ENCODE measurements around the gene KLHL29. TPM values are rescaled to one million over a fixed set of nuclear protein-coding genes. Genes with fewer than 3 reads are reported as not detected.

The KLHL29 gene
- total RNA-seq, 1 experiment from 2014 or later, result 16.7 TPM

DNA sequence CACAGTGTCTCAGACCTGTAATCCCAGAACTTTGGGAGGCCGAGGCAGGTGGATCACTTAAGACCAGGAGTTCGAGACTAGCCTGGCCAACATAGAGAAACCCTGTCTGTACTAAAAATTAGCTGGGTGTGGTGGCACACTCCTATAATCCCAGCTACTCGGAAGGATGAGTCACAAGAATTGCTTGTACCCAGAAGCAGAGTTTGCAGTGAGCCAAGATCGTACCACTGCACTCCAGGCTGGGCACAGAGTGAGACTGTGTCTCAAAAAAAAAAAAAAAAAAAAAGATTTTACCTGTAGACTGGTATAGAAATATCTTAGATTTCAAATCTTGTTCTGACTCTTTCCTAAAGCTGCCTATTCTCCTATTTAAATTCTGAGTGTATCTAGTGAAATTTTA, 7.2 kb upstream of the KLHL29 start:
- H3K4me2 ChIP-seq (ENCODE audit: low read length), result peak overlapping the region; percentile 96
- POLR2A ChIA-PET, result no interaction called here
- no peaks in the 10 kb centered on the region for H3K36me3 ChIP-seq (ENCODE audit: control insufficient read depth in 1 of 2, insufficient read depth in 2 of 2, low read length in 2 of 2)
- H4K20me1 ChIP-seq (ENCODE audit: insufficient read depth), result no peaks in the 10 kb centered on the region
- peak overlapping the region in 1 of 2 experiments; percentile 16; a peak in 2 of 4 replicates for H3K4me3 ChIP-seq (replicated peaks in 1 of 2; ENCODE audit: low read depth in 1 of 2, low read length in 2 of 2)
- H3K27ac ChIP-seq (ENCODE audit: low read depth, low read length), result no peak overlapping the region
- TF ChIP-seq EZH2 (IDR thresholded peaks at IDR 0.05) (no peak), POLR2AphosphoS5 (IDR thresholded peaks at IDR 0.05; ENCODE audit: low read depth, low read length) (peak; percentile 43)
- peak overlapping the region; percentile 74 for H3K9ac ChIP-seq (ENCODE audit: low read length)
- H3K9me2 ChIP-seq (ENCODE audit: insufficient read depth), result no peaks in the 10 kb centered on the region
- peak overlapping the region; percentile 96 for H2AFZ ChIP-seq (ENCODE audit: low read depth, low read length, poor library complexity, severe bottlenecking)
- no TSS peak for BruUV-seq (replicated peaks)
- intact Hi-C loops (cut with micrococcal nuclease), result no loop called here
- ATAC-seq (peak; percentile 46), DNase-seq (ENCODE audit: low read depth, low spot score) (no peak)
- RAD21 ChIA-PET (ENCODE audit: low non-redundant PET in 1 of 2, low total read pairs in 2 of 2, uncharacterized antibody in 2 of 2, unreplicated experiment in 2 of 2), result no interaction called here
- CTCF ChIA-PET, result no interaction called here
- no peaks in the 10 kb centered on the region for H3K79me2 ChIP-seq (ENCODE audit: insufficient read depth, low read length)
- H3K27me3 ChIP-seq (ENCODE audit: insufficient read depth, low read length), result no peaks in the 10 kb centered on the region
- H3K4me1 ChIP-seq (ENCODE audit: control insufficient read depth in 1 of 2, insufficient read depth in 2 of 2, low read length in 2 of 2), result peaks cover 27 to 62% of the 10 kb centered on the region in 2 experiments
- no peaks in the 10 kb centered on the region for H3K9me3 ChIP-seq (ENCODE audit: control insufficient read depth in 1 of 2, insufficient read depth in 1 of 2, low read depth in 1 of 2, low read length in 2 of 2)

DNA sequence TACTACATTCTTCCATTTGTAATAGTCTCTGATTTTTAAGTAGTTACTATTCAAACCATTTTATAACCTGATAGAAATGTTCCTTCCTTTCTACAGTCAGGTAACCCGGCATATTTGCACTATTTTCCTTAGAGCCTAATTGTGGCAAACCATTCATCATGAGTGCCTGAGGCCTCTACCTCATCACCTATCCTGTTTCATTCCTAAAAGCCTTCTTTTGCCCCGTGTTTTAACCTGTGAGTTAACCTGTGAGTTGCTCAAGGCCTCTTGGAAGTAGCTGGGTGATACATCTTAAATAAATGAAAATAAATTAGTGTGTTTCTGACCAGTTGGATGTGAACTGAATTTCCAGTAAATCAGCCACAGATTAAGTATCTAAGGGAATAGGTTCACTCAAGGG, 6.5 kb upstream of the KLHL29 start:
- Histone ChIP-seq H3K4me1 (ENCODE audit: control insufficient read depth in 1 of 2, insufficient read depth in 2 of 2, low read length in 2 of 2) (peaks cover 27 to 62% of the 10 kb centered on the region in 2 experiments), H3K4me2 (ENCODE audit: low read length) (peak overlapping the region; percentile 96), H3K79me2 (ENCODE audit: insufficient read depth, low read length) (no peaks in the 10 kb centered on the region), H3K9me2 (ENCODE audit: insufficient read depth) (no peaks in the 10 kb centered on the region), H3K4me3 (replicated peaks in 1 of 2; ENCODE audit: low read depth in 1 of 2, low read length in 2 of 2) (no peak overlapping the region), H2AFZ (ENCODE audit: low read depth, low read length, poor library complexity, severe bottlenecking) (no peak overlapping the region), H3K27me3 (ENCODE audit: insufficient read depth, low read length) (no peaks in the 10 kb centered on the region), H3K36me3 (ENCODE audit: control insufficient read depth in 1 of 2, insufficient read depth in 2 of 2, low read length in 2 of 2) (no peaks in the 10 kb centered on the region), H3K9me3 (ENCODE audit: control insufficient read depth in 1 of 2, insufficient read depth in 1 of 2, low read depth in 1 of 2, low read length in 2 of 2) (no peaks in the 10 kb centered on the region), H3K9ac (ENCODE audit: low read length) (peak overlapping the region; percentile 74), H3K27ac (ENCODE audit: low read depth, low read length) (no peak overlapping the region), H4K20me1 (ENCODE audit: insufficient read depth) (no peaks in the 10 kb centered on the region)
- TF ChIP-seq, protein P1, sequence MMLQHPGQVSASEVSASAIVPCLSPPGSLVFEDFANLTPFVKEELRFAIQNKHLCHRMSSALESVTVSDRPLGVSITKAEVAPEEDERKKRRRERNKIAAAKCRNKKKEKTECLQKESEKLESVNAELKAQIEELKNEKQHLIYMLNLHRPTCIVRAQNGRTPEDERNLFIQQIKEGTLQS (IDR thresholded peaks at IDR 0.05), result no peak
- TF ChIP-seq JUND (IDR thresholded peaks at IDR 0.05) (no peak), EZH2 (IDR thresholded peaks at IDR 0.05) (no peak), POLR2A (IDR thresholded peaks at IDR 0.05; ENCODE audit: borderline replicate concordance, extremely low read depth, insufficient read depth, insufficient read length) (no peak), YY1 (IDR thresholded peaks at IDR 0.05; ENCODE audit: extremely low read depth, insufficient replicate concordance, low read depth, low read length) (no peak), EZH2phosphoT487 (IDR thresholded peaks at IDR 0.05; ENCODE audit: borderline replicate concordance) (no peak)
- ATAC-seq (no peak), DNase-seq (ENCODE audit: low read depth, low spot score) (no peak)
- RAD21 ChIA-PET (ENCODE audit: low non-redundant PET in 1 of 2, low total read pairs in 2 of 2, uncharacterized antibody in 2 of 2, unreplicated experiment in 2 of 2), result no interaction called here
- intact Hi-C loops (cut with micrococcal nuclease), result no loop called here
- POLR2A ChIA-PET, result no interaction called here
- BruUV-seq (replicated peaks), result no TSS peak
- CTCF ChIA-PET, result no interaction called here
